Limb (tissue), 2 donors: Measurements from ENCODE around the gene CUTA.
"Not testable (repeated sequence)": the region's sequence is repeated elsewhere in the genome, so short reads cannot be mapped to it uniquely, and the experiment has no call there.

Experiments used
- DNase-seq, 2 donors: peaks; one replicate each; pipeline ENCODE4 v3.0.0-alpha.2; 2016; ENCODE audit errors: extremely low spot score in 2 of 2

CUTA gene

DNA sequence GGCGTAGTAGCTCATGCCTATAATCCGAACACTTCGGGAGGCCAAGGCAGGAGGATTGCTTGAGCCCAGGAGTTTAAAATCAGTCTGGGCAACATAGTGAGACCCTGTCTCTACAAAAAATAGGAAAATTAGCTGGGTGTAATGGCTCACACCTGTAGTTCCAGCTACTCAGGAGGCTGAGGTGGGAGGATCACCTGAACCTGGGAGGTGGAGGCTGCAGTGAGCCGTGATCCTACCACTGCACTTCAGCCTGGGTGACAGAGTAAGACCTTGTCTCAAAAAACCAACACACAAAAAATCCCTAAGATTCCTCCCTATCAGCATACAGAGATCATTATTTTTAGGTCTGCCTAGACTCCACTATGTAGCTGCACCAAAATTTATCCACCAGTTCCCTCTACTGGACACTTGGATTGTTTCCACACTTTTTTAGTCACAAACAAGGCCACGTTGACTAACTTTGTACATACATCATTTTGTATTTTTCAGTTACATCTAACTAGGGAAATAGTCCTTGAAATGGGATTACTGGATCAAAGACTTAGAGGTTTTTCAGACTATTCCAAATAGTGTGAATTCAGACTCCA is 10.7 kb downstream of the CUTA start:
- no peak for DNase-seq

DNA sequence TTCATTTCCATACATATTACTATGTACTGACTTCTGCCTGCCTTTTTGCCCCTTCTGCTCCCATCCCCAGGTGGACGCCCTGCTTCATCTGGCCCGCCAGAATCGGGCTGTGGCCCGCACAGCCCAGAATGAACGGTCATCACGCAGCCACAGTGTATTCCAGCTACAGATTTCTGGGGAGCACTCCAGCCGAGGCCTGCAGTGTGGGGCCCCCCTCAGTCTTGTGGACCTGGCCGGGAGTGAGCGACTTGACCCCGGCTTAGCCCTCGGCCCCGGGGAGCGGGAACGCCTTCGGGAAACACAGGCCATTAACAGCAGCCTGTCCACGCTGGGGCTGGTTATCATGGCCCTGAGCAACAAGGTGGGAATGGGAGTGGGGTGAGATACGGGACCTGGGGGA is 11.8 kb downstream of the CUTA start:
- DNase-seq: no peak

DNA sequence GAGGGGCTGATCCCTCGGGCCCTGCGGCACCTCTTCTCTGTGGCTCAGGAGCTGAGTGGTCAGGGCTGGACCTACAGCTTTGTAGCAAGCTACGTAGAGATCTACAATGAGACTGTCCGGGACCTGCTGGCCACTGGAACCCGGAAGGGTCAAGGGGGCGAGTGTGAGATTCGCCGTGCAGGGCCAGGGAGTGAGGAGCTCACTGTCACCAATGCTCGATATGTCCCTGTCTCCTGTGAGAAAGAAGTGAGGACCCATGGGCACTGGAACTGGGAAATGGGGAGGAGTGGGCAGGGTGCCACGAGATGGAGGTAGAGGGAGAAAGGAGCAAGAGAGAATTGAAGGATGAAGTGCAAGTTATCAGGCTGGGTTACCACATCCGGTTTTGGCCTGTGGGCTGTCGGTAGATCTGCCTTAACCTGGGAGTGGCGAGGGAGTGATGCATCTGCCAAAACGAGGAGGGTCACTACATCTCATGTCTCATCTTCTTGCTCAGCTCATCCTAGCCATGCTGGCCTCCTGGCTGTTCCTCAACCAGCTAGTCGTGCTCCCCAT is 12.4 kb downstream of the CUTA start:
- DNase-seq: no peak

DNA sequence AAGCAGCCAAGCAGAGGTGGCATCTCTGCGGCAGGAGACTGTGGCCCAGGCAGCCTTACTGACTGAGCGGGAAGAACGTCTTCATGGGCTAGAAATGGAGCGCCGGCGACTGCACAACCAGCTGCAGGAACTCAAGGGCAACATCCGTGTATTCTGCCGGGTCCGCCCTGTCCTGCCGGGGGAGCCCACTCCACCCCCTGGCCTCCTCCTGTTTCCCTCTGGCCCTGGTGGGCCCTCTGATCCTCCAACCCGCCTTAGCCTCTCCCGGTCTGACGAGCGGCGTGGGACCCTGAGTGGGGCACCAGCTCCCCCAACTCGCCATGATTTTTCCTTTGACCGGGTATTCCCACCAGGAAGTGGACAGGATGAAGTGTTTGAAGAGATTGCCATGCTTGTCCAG is 13.0 kb downstream of the CUTA start:
- DNase-seq: no peak

DNA sequence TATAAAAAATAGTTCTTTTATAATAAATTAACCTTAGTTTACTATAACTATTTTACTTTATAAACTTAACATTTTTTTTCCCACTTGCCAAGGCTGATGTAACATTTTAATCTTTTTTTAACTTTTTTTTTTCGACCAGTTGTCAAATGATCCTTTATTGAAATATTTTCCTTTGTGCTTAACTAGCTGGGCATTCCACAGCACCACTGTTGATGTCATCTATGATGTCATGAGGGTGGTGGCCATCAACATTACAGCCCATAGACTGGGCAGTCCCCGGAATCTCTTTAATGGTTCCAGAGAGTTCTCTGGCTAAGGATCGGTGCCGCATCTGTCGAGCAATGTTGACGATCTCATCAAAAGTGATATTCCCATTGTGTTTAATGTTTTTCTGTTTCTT is 18.0 kb downstream of the CUTA start:
- not testable (repeated sequence) for DNase-seq

DNA sequence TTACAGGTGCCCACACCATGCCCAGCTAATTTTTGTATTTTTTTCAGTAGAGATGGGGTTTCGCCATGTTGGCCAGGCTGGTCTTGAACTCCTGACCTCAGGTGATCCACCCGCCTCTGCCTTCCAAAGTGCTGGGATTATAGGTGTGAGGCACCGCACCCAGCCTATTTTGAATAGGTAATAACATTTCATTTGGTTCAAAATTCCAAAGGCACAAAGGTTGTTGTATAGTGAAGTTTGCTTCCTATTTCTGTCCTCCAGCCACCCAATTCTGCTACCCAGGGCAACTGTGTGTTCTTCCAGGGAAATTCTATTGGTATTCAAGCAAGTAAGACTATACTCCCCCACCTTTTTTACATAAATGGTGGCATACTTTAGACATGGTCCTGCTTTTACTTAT is 19.3 kb downstream of the CUTA start:
- not testable (repeated sequence) for DNase-seq

DNA sequence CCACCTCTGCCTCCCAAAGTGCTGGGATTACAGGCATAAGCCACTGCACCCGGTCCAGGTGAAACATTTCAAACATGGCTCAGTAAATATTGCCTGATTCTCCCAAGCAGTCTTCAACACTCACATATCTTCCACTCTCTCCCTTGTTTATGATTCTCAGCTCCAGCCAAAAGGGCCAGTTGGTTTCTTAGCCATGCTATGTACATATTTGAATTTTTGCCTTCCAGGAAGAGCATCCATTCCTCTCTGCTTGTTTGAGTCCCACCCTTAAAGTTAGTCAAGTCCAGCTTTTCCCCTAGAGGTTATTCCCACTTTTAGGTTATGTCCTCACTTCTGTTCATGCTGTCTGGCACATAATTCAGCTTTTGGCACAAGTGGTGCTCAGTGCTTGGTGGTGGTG is 20.4 kb downstream of the CUTA start:
- DNase-seq: no peak

DNA sequence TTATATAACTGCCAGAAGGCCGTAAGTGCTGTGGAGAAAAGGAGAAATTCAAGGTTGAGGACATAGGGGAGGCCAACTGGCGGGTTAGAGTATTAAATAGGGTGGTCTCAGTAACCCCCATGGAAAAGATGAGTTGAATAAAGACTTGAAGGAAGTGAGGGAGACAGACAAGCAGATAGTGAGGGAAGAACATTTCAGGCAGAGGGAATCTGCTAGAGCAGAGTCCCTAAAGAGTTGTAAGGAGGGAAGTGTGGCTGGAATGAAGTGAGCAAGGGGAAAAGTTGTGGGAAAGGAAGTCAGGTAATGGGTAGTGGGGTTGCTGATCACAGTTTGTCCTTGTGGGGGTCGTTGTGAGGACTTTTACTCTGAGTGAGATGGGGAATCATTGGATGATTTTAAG is 24.9 kb downstream of the CUTA start:
- no peak for DNase-seq

DNA sequence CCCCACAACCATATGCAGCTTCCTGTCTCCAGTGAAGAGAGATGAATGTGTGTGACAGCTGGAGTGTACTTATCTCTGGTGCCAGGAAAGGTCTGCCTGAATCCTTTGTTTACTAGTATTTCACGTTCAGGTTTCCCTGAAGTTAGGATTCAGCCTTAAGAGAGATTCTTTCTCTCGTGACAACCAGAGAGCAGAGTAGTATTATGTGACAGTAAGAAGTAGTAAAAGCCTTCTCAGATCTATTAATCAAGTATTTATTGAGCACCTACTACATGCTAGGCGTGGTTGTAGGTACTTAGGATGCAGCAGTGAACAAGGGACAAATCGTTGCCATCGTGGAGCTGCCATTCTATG is 25.3 kb downstream of the CUTA start:
- DNase-seq: no peak

DNA sequence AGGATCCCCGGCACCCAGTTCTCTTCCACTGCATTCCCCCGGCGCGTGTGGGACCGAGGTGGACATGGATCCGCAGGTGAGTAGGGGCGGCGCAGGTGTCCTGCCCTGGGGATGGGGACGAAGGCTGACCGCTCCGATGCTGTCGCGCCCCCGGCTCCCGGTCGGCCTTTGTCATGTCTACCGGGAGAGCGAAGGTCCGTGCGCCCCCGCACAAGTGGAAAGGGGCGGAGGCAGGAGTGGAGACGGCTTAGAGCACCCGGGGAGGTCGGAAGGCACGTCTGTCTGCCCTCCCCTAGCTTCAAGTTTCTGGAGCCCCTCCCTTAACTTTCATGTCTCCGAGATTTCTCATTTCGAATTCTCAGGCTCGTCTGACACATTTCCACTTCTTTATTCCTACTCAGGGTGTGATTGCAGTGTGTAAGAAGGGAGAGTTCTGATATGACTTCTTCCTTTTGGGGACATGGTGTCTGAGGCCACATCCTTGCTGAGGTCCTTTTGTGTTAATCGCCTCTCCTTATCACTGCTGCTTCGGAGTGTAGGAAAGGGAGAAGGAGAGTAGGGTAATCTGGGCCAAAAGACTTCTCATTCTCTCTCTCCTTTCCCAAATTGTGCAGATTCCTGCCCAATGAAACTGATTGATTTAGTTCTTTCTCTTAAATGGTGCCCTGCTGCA is 25.8 kb downstream of the CUTA start:
- DNase-seq: no peak

DNA sequence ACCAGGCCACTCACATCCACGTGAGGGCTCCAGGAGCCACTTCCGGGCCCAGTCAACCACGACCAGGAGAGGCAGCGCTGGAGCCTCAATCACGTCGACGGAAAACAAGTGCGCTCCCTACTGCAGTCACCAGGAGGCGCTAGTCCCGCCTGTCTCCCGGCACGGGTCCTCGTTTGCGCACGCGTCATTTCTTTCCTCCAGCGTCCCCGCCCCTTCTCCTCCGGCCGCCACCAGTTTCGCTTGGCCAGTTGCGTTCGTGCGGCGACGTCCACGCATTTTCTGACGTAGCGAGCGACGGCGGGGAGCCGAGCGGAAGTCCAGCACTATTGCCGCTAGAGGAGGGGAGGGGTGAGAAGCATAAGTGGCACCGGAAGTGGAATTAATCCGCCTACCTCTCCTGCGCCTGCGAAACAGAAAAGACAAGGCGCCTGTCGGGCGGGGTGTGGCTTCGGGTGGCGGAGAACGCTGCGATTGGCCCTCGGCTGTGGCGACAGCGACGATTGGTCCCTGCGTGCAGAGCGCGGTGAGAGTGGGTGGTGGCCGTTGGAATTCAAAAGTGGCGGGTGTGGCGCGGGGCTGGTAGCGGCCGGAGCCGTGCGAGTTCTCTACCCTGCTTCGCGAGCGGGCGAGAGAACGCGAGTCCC is 26.5 kb downstream of the CUTA start, which contains the start of gene KIFC1:
KIFC1 (plus strand) TSS at position 546 of the 644 bp plus-strand sequence. CDS start 163 bp downstream, outside the sequence.
- DNase-seq: peak; percentile 100

DNA sequence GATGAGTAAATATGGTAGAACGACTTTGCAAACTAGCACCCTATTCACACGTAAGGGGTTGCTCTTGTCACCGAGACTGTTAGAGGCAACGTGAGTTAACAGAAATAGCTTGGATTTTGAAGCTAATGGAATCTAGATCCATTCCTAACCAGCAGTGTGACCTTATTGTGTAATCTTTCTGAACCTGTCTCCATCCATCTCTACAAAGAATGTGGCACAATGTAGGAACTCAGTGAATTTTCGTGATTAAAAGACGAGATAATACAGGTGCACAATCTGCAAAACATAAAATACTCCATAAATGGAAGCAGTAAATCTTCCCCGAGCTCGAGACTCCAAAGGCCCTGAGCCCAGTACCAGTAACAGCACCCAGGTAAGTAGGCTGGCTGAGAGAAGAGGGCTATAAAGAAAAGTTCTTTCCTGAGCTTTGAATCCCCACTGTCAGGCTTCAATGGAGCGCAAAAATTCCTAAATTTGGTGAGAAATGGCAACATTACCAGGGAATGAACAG is 27.1 kb downstream of the CUTA start:
- DNase-seq: no peak

DNA sequence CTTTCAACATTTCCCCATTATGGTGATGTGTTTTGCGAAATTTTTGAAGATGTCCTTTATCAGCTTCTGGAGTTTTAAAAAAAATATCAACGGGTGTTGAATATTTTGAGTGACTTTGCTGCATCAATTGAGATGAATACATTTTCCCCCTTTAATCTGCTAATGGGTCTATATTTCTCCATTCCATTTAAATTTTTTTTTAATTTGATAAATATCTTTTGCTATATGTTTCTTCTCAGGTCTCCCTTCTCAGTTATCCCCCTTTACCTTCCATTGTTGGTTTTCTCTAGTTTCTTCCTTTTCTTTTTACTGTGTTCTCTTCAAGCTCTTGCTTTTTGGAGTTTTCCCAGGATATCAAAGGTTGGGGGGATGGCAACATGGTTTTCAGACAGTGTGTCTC is 27.7 kb downstream of the CUTA start:
- DNase-seq: no peak

DNA sequence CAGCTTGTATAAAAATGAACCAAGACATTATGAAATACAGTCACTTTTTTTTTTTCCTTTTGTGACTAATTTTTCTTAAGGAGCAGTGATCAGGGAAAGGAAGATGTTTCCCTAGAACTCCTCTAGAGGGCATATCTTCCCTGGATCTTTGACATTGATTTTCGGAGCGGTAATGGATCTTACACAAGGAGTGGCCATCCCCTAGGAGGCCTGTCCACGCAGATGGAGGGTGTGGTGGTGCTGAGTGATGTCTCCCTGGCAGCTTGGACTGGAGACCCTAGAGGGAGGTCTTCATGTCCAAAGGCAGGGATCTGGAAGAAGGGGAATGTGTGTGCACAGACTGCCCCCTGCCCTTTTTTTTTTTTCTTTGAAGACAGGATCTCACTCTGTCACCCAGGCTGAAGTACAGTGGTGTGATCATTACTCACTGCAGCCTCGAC is 33.3 kb downstream of the CUTA start:
- no peak for DNase-seq

DNA sequence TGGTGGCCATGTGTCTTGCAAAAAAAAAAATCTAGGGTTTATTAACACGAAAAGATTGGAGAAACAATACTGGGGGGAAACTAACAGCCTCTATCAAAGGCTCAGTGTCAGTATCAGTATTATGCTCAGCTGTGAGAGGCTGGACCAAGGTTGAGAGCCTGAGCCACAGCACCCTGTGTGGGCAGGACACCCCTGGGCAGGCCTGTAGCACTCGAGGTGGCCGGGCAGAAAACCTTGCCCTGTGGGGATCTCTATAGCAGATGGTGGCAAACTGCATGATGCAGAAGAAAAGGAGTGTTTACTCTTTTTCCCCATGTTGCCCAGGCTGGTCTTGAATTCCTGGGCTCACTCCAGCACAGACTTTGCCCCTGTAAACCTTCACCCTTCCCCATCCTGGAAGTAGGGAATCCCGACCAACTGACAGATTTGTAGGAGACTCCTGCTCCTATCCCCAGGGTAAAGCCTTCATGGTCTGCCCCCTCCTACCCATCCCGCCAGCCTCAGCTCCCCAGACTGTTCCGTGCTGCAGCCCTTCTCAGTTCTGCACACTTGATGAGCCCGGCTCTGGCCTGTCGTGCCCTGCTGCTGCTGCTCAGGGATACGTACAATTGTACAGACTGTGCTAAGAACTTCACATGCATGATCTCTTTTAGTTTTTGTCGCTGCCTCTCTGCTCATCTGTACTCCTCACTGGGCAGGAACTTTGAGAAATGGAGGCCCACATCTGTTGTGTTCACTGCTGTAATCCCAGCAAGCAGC is 34.3 kb downstream of the CUTA start:
- DNase-seq: no peak

DNA sequence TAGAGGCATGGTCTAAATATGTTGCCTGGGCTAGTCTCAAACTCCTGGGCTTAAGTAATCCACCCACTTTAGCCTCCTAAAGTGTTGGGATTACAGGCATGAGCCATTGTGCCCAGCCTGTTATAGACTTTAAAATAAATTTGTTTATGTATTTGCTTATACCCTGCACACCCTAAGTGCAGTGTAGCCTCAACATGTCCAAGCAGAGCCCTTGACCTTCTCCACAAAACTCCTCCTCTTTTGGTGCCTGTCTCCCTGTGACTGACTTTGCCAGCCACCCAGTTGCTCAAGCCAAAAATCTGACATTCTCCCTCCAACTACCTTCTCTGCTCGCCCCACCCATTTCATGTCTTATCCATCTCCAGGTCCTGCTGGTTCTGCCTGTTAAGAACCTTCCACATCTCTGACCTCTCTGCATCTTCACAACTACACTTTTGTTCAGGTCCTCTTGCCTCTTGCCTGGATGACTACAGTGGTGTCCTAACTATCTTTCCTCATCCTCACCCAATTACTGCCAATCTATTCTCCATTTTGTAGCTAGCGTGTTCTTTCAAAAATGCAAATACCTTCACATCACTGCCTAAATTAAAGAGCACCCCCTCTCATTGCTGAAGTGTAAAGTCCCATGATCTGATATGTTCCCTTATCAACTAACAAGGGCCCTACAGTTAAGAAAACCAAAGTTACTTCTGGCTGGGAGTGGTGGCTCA is 37.5 kb downstream of the CUTA start:
- no peak for DNase-seq

DNA sequence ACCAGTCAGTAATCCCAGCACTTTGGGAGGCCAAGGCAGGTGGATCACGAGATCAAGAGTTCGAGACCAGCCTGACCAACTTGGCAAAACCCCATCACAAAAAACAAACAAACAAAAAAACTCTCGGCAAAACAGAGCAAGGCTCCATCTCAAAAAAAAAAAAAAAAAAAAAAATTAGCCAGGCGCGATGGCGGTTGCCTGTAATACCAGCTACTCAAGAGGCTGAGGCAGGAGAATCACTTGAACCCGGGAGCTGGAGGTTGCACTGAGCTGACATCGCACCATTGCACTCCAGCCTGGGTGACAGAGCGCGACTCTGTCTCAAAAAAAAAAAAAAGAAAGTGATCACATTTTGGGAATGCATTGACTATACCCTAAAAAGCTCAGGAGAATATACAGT is 38.7 kb downstream of the CUTA start:
- DNase-seq: not testable (repeated sequence)

DNA sequence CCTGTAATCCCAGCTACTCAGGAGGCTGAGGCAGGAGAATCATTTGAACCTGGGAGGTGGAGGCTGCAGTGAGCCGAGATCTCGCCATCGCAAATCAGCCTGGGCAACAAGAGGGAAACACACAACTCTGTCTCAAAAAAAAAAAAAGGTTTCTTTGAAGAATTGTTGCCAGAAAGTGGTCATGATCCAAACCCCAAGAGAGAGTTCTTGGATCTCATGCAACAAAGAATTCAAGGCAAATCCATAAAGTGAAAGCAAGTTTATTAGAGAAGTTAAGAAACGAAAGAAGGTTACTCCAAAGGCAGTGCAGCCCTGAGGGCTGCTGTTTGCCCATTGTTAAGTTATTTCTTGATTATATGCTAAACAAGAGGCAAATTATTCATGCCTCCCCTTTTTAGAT is 40.7 kb downstream of the CUTA start:
- no peak for DNase-seq

DNA sequence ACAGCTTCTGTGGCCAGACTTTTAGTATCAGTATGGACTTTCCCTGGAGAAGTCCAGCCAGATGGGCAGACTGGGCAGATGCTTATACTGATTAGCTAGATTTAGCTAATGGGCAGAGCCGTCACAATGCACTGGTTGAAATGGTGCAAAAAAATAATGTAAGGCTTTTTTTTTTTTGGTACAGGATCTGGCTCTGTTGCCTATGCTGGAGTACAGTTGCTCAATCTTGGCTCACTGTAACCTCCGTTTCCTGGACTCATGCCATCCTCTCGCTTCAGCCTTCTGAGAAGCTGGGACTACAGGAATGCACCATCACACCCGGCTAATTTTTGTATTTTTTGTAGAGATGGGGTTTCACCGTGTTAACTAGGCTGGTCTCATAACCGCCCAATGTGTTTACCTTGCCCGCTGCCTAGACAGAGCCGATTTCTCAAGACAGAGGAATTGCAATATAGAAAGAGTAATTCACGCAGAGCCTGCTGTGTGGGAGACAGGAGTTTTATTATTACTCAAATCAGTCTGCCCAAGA is 42.7 kb downstream of the CUTA start:
- peak; percentile 68 to 81 for DNase-seq

DNA sequence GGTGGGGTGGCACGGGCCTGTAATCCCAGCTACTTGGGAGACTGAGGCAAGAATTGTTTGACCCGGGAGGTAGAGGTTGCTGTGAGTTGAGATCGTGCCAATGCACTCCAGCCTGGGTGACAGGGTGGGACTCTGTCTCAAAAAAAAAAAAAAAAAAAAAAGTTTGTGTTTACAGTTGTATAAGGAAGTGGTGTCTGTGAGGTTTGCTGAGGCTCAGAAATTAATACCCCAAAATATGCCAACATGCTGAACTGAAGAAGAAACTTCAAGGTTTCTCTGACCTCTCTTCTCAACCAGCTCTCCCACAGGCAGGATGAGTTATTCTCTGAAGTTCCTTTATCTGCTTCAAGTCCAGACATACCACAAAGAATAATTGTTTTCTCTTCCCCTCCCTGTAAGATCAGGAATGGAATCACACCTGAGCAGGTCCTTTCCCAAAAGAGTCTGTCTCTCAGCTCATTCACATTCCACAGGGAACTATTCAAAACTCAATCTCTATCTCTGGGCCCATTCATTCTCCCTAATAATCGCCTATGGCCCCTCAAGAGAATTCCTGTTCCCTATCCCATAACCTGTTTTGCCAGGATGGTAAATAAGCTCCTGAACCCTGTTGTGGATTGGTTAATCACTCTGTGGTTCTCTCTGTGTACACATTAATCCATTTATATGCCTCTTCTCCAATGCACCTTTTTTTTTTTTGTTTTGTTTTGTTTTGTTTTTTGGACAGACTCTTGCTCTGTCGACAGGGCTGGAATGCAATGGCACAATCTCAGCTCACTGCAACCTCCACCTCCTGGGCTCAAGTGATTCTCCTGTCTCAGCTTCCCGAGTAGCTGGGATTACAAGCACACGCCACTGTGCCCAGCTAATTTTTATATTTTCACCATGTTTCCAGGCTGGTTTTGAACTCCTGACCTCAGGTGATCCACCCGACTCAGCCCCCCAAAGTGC is 43.7 kb downstream of the CUTA start:
- no peak for DNase-seq
